ENCODE measurements around the gene CFAP251.
"Not testable (repeated sequence)": the region's sequence is repeated elsewhere in the genome, so short reads cannot be mapped to it uniquely, and the experiment has no call there.

The CFAP251 gene

DNA sequence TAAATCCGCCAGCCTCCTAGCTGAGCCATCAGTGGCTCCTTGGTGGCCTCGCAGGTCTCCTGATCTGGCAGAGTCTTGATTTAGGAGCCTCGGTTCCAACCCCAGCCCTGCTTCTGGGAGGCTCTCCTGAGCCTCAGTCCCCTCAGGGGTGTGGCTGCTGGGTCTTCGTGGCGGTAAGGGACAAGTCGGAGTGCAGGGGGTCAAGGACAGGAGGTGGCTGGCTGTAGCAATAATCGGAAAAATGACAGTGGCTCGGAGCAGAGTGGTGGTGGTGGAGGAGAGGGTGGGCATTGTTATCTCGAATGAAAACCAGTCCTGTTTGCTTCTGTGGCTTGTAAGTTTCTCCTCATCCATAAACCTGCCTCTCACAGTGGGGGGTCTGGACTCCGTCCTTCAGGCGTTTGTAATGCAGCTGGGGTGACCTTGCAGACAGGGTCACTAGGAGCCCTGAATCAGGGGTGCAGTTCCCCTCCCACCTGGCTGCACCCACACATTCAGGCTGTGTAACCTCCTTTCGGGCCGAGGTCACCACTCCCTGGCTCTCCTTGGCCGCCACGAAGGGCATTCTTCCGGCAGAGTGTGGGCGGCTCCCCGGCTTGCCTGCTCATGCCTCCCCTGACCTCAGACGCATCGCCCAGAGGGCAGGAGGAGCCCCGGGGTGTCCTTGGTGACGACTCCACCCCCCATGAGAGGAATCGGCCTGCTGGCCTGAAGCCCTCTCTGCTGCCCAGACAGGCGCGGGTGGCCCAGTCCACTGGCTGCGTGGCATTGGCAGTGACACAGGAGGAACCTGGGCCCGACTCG, 111.4 kb downstream of the CFAP251 start:
- DNase-seq, result no peak

DNA sequence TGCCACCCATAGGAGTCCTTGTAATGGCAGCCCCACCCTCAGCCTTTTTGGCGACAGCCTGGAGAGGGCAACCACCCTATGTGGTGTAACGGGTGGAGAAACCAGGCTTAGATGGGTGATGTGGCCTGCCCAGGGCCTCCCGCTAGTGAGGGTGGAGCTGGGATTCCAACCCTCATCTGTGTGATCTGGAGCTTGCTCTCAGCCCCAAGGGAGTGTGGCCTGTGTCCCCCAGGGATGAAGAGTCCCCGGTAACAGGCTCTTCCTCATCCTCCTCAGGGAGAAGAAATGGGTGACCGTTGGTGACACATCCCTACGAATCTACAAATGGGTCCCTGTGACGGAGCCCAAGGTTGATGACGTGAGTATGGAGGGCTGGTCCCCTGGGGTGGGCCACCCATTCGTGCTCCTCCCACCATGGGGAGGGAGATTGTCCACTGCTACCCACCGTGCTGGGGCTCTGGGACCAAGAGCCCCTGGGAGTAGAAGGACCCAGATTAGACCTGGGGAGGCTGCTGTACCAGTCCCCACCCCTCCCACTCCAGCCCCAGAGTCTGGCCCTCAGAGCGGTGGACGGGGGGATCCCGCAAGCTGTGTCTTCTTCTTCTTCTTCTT, 112.1 kb downstream of the CFAP251 start:
- no peak for DNase-seq

DNA sequence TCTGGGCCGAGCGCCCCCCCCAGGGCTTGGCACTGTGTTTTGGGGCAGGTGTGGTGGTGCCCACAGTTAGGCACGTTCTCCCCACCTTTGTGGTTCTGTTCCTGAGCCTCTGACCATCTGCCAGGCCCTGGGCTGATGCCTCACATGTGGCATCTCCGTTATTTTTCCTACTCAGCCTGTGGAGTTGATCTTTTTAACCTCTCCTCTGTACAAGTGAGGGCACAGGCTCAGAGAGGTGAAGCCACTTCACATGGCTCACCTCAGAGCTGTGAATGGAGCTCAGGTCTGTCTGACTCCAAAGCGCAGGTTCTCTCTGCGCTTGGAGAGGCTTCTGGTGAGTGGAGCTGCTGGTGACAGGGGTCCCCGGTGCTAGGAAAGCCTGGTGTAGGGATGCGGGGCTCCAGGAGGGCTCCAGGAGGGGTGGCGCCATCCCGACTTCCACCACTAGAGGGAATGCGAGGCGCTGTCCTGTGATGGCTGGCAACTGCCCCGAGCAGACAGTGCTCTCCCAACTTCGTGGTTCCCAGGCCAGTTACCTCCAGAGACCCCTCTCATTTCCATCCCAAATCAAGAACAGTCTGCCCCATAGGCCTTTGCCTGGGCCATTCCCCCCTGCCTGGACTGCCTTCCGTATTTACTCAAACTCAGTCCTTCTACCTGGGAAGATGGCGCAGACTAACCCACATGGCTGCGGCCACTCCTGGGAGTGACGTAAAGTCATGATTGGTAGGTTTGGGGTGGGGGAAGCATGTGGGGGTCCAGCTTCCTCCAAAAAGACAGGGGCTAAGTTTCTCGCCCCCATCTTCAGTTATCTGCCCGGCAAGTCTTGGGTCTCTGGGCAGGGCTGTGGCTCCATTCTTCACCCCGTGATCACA, 113.2 kb downstream of the CFAP251 start:
- no peak for DNase-seq

DNA sequence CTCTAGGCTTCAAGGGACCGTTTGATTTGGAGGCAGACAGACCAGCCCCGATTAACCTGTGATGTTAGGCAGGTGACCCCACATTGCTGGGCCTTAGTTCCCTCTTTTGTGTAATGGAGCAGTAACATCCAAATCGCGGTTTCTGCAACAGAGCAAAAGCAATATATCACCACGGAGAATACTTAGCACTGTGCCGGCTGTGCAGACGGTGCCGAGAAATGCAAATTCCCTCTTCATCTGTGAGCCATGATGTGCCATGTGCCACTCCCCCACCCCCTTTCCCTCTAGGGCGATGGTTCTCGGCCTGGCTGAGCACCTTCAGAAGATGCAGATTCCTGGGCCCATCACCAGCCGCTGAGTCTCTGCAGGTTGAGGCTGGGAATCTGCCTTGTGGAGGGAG, 114.2 kb downstream of the CFAP251 start:
- DNase-seq, result no peak

DNA sequence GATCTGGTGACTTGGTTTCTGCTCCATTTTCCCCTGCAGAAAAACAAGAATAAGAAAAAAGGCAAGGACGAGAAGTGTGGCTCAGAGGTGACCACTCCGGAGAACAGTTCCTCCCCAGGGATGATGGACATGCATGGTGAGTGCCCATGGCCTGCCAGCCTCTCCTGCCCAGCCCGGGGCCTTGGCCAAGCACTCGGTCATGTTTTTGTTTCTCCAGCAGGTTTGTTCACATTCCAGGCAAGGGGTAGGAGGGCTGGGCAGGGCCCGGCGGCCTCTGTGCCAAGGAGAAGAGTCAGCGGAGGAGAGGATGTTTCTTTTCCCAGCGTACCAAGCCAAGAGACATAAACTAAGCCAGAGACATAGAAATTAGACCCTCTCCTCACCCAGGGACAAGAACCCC, 116.9 kb downstream of the CFAP251 start:
- DNase-seq, result no peak

DNA sequence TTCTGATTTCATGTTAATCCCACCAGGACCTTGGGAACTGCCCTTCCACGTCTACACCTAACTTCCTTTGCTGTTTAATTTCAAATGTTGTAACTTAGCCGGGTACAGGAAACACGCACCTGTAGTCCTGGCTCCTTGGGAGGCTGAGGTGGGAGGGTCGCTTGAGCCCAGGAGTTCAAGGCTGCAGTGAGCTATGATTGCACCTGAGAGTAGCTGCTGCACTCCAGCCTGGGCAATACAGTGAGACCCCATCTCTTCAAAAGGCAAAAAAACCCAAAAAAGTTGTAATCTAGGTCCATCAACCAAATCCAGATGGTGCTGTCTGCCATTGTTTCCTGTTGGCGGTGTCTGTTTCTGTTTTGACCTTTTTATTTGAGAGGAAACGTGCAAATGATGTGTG, 117.8 kb downstream of the CFAP251 start:
- no peak for DNase-seq

DNA sequence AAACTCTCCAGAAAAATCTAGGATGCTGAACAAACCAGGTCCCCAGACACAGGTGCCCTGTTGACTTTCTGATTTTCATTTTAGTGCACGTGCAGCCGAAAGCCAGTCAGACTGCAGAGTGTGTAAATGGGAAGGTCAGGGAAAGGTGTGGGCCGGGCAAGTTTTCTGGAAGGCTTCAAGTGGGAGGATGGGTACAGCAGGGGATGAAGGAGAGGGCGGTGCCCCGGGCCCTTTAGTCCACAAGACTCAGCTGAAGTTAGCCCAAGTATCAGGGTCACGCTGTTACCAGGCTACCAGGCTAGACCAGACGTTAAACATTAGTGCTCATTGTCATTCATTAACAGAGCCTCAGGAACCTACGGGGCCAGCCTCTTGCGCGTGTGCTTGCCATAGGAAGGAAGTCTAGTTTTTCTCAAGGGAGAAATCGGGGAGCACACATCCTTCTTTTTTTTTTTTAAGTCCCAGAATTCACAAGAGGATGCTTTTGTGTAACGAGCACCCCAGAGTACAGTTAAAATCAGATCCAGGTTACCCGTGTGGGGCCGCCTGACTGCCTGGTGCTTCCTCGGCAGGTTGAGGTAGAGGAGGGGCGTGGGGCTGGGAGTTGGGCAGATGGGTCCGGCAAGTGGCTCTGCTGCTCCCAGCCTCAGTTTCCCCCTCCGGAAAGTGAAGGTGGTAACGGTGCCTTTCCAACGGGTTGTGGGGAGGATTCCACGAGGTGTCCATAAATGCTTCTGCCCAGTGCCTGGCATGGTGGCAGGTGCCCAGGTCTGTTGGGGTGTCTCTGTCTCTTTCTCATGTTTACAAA, 122.4 kb downstream of the CFAP251 start:
- no peak for DNase-seq

DNA sequence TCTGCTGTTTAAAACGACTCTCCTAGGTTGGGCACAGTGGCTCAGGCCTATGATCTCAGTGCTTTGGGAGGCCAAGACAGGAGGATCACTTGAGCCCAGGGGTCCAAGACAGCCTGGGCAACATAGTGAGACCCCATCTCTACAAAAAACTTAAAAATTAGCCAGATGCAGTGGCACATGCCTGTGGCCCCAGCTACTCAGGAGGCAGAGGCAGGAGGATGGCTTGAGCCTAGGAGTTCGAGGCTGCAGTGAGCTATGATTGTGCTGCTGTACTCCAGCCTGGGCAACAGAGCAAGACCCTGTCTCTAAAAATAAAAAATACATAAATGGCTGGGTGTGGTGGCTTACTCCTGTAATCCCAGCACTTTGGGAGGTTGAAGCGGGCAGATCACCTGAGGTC, 123.1 kb downstream of the CFAP251 start:
- DNase-seq, result not testable (repeated sequence)

DNA sequence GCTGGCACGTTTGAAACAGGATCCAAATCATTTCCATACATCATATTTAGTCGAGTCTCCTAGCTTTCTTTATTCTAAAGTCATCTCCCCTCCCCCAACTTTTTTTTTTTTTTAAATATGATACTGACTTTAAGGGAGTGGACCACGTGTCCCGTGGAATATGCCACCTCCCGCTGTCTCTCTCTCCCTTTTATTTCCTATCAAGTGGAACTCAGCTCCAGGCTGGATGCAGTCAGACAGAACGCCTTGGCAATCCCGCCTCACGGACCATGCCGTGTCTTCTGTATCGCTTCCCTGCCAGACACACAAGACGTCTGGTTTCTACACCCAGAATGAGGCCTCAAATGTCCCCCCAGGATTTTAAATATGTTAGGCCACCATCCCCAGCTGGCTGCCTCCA, 124.5 kb downstream of the CFAP251 start:
- DNase-seq, result no peak

DNA sequence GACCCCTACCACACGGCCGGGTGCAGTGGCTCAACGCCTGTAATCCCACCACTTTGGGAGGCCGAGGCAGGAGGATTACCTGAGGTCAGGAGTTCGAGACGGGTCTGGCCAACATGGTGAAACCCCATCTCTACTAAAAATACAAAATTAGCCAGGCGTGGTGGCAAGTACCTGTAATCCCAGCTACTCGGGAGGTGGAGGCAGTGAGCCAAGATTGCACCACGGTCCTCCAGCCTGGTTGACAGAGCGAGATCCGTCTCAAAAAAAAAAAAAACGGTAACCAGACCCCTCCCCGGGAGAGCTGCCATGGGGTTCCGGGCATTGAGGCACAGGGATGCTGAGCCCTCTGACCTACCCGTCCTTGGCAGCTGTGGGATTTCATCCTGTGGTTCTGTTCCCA, 125.1 kb downstream of the CFAP251 start:
- no peak for DNase-seq

DNA sequence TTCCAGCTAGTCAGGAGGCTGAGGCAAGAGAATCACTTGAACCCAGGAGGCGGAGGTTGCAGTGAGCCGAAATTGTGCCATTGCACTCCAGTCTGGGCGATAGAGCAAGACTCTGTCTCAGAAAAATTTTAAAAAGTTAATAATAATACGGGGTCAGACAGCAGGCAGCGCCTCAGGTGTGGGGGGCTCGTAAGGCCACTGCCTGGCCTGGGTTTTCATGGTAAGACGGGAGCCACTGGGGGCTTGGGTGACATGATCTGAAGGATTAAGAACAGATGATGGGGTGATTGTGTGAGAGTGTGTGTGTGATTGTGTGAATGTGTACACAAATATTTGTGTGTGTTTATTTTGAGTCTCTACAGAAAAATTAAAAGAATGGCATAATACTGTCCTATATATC, 126.9 kb downstream of the CFAP251 start:
- no peak for DNase-seq

DNA sequence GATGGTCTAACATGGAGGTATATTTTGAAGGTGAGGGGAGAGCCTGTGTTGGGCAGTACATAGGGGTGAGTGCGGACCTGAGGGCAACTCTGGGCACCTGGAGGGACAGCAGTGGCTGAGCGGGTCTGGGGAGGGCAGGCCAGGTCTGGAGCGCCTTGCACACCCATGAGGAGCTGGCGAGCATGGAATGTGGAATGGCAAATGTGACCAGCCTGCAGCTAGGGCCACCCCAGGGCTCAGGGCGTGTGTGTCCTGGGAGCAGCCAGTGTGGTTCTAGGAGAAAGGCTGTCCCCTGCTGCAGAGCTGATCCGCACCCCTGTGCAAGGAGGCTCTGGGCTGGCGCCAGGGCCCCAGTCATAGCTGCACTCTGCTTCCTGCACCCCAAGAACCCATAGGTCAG, 127.8 kb downstream of the CFAP251 start:
- no peak for DNase-seq

DNA sequence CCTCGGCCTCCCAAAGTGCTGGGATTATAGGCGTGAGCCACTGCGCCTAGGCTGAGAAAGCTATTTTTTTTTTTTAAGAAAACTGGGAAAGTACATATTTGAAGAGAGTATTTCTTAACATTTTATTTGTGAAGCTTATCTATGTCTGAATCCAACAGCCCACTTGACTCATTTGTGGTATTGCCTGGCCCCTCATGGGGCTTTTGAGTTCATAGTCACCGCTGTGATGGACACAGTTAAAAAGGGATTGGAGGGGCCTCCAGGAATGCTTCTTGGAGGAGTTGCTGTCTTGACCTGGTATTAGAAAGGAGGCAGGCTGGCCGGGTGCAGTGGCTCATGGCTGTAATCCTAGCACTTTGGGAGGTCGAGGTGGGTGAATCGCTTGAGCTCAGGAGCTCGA, 129.8 kb downstream of the CFAP251 start:
- DNase-seq, result no peak

DNA sequence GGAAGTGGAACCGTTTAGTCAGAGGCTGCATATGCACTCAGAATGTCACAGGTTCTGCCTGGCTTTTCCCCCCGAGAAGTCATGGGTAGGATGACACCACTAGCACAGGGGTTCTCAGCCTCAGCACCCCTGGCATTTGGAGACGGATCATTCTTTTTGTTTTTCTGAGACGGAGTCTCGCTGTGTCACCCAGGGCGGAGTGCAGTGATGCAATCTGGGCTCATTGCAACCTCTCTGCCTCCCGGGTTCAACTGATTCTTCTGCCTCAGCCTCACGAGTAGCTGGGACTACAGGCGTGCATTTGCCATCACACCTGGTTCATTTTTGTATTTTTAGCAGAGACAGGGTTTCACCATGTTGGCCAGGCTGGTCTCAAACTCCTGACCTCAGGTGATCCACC, 131.4 kb downstream of the CFAP251 start:
- DNase-seq, result no peak

DNA sequence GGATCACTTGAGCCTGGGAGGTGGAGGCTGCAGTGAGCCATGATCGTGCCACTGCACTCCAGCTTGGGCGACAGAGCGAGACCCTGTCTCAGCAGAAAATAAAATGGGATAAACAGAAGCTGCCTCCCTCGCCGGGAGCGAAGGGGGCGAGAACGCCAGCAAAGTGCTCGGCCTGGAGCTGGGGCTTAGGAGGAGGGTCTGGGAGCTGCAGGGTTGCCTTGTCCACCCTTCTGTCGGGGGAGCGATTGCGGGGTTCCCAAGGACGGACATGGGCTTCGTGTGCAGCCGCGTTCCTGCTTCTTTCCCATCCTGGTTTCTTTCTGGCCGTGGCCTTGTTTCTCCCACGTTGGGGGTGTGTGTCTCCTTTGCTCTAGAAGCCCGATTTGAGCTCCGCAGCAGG, 132.3 kb downstream of the CFAP251 start:
- DNase-seq, result no peak

DNA sequence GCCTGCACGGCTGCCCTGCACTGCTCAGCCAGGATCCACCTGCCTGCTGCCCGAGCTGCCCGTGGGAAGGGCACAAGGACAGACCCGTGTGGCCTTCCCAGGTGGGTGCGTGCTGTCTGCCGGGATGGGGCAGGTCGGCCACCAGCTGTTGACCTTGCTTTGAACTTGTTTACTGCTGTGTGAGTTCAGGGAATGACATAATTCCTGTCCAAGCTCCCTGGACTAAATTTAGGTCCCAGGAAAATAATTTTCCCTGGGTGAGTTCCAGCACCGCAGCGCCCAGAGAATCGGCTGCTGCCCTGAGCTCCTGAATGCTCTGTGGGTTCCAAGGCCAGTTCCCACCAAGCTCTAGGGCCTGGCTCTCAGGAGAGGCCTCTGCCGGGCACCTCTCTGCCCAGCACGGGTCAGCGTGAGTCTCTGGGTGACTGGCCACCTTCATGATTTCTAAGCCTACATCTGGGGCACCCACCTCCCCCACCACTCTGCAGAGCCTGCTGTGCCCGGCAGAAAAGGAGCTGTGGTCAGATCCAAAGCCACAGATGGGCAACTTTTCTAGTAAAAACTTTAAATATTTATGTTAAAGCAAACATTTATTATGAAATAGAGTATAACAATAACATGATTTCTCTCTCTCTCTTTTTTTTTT, 133.0 kb downstream of the CFAP251 start:
- DNase-seq, result no peak

DNA sequence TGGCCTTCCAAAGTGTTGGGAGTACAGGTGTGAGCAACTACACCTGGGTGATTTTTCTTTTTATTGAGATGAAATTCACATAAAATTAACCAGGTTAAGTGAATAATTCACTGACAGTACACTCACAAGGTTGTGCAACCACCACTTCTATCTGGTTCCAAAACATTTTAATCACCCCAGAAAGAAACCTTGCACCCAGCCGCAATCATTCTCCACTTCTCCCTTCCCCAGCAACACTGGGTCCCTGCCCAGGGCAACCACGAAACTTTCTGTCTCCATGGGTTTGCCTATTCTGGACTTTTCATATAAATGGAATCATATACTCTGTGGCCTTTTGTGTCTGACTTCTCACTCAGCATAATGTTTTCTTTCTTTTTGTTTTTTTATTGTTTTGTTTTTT, 133.9 kb downstream of the CFAP251 start:
- no peak for DNase-seq
